Gastrocnemius medialis (tissue), 4 donors: ENCODE measurements around the gene SNX11. TPM values are rescaled to one million over a fixed set of nuclear protein-coding genes. Genes with fewer than 3 reads are reported as not detected.
"Not testable (repeated sequence)": the region's sequence is repeated elsewhere in the genome, so short reads cannot be mapped to it uniquely, and the experiment has no call there.

Experiments used
- ATAC-seq, 2 donors: fragments of 150-250 bp; one replicate each; pipeline ENCODE4 v1.9.1; 2016
- DNase-seq, 2 donors: peaks; one replicate each; pipeline ENCODE4 v3.0.0-alpha.2; 2019
- H3K27ac ChIP-seq, 4 donors: fragments of 200-600 bp; sonication (generic); 1 replicate in 1 of 4; 2 replicates in 3 of 4; pipeline ENCODE4 v1.5.1; 2016 to 2018; ENCODE audit warnings: mild to moderate bottlenecking in 2 of 4, moderate library complexity in 1 of 4
- H3K27me3 ChIP-seq, 3 donors: fragments of 200-600 bp; sonication (generic) in 2 of 3; 1 replicate in 1 of 3; 2 replicates in 2 of 3; pipeline versions ENCODE4 v1.5.1 to v1.6.0; 2016 to 2019; ENCODE audit warnings: mild to moderate bottlenecking in 1 of 3, moderate library complexity in 1 of 3
- H3K36me3 ChIP-seq, 2 donors: fragments of 200-600 bp; sonication (generic) in 1 of 2; one replicate each; pipeline ENCODE4 v1.5.1; 2017 to 2018
- H3K4me1 ChIP-seq, 2 donors: fragments of 200-600 bp; sonication (generic) in 1 of 2; one replicate each; pipeline ENCODE4 v1.5.1; 2016 to 2017; ENCODE audit warnings: mild to moderate bottlenecking in 2 of 2
- H3K4me3 ChIP-seq, 4 donors: fragments of 200-600 bp; sonication (generic) in 3 of 4; 1 replicate in 1 of 4; 2 replicates in 3 of 4; pipeline ENCODE4 v1.5.1; 2016 to 2019; ENCODE audit warnings: mild to moderate bottlenecking in 2 of 4
- H3K9me3 ChIP-seq, 3 donors: fragments of 200-600 bp; sonication (generic) in 2 of 3; 1 replicate in 1 of 3; 2 replicates in 2 of 3; pipeline ENCODE4 v1.5.1; 2016 to 2019
- POLR2A ChIP-seq, 2 donors: fragments of 450-650 bp; IDR thresholded peaks; one replicate each; pipeline ENCODE4 v1.6.1; 2017; ENCODE audit warnings: antibody characterized with exemption in 2 of 2, mild to moderate bottlenecking in 2 of 2, moderate library complexity in 2 of 2
- in situ Hi-C, 4 donors: fragments of 200-750 bp; cut with MboI; loops; one replicate each; pipeline versions ENCODE4 v1.15.0 to v1.8.0; 2017; ENCODE audit warnings: low sequenced_read_pairs in 4 of 4
- intact Hi-C: fragments of 100-400 bp; cut with DNase I; formaldehyde crosslinking; loops from one replicate; pipeline ENCODE4 v1.15.1; 2023; ENCODE audit warnings: low total_unique reads
- total RNA-seq, 4 donors: library from RNA; depleted of rRNA; stranded (reverse); fragments of >200 nt; gene quantifications; one replicate each; pipeline versions ENCODE4 v1.1.0 to v1.2.3, GENCODE V29; 2016
- TF ChIP-seq, protein P1 (sequence below), 5 experiments: fragments of 450-650 bp in 3 of 5; fragments of 200-600 bp in 2 of 5; sonication (generic) in 2 of 5; IDR thresholded peaks in 4 of 5; conservative IDR thresholded peaks in 1 of 5; 1 replicate in 4 of 5; 2 replicates in 1 of 5; pipeline ENCODE4 v1.5.1; 2016 to 2019; ENCODE audit warnings: antibody characterized with exemption in 5 of 5, mild to moderate bottlenecking in 3 of 5, moderate library complexity in 3 of 5

SNX11 gene
- total RNA-seq, 4 donors from 2014 or later, result 7.3 to 16.3 (median 9.6) TPM

GRCh38 chr17:48067245-48067644, 40.3 kb upstream of the SNX11 start:
- Histone ChIP-seq H3K27ac (peak overlapping the region; percentile 96 to 99 (median 97)), H3K4me1 (peaks cover 47 to 53% of the 10 kb centered on the region in 2 donors)

GRCh38 chr17:48067808-48068207, 39.8 kb upstream of the SNX11 start:
- peaks cover 47 to 50% of the 10 kb centered on the region in 2 donors for H3K4me1 ChIP-seq
- intact Hi-C loops, H3K4me3 ChIP-seq, ATAC-seq, in situ Hi-C loops, H3K9me3 ChIP-seq, DNase-seq, H3K27me3 ChIP-seq: not testable (repeated sequence)
- peaks cover 0 to 27% of the 10 kb centered on the region in 2 donors for H3K36me3 ChIP-seq
- peak overlapping the region; percentile 96 to 99 (median 97) for H3K27ac ChIP-seq

More at GRCh38 chr17:48067245-48067644, 40.3 kb upstream of the SNX11 start:
- Histone ChIP-seq H3K36me3 (peaks cover 0 to 33% of the 10 kb centered on the region in 2 donors), H3K27me3 (no peaks in the 10 kb centered on the region), H3K4me3 (no peak overlapping the region), H3K9me3 (no peaks in the 10 kb centered on the region)
- in situ Hi-C loops (no loop called here), intact Hi-C loops (no loop called here)
- no peak for DNase-seq
- TF ChIP-seq, protein P1, sequence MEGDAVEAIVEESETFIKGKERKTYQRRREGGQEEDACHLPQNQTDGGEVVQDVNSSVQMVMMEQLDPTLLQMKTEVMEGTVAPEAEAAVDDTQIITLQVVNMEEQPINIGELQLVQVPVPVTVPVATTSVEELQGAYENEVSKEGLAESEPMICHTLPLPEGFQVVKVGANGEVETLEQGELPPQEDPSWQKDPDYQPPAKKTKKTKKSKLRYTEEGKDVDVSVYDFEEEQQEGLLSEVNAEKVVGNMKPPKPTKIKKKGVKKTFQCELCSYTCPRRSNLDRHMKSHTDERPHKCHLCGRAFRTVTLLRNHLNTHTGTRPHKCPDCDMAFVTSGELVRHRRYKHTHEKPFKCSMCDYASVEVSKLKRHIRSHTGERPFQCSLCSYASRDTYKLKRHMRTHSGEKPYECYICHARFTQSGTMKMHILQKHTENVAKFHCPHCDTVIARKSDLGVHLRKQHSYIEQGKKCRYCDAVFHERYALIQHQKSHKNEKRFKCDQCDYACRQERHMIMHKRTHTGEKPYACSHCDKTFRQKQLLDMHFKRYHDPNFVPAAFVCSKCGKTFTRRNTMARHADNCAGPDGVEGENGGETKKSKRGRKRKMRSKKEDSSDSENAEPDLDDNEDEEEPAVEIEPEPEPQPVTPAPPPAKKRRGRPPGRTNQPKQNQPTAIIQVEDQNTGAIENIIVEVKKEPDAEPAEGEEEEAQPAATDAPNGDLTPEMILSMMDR (IDR thresholded peaks at IDR 0.05 in 4 of 5, conservative IDR thresholded peaks at IDR 0.05 in 1 of 5), result no peak
- TF ChIP-seq POLR2A (IDR thresholded peaks at IDR 0.05), result no peak
- ATAC-seq, result no peak

DNA sequence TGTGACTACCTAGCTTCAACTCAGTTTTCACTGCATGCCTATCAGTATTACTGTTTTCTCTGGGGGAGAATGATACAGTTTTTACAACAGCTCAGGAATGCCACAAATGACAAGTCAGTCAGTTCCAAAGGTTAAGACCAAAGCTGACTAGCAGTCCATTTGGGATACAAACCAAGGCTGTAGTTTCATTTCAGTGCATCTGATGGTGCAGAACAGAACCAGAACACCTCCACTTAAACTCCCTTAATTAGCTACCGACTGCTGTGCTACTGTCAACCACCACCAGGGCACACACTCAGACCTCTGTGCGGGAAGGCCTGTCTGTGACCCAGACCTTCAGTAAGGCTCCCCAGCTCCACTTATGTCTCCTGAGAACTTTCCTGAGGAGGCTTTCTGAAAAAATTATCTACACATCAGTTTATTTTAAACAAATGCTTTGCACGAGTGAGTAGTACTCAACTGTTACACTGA, 39.0 kb upstream of the SNX11 start:
- Histone ChIP-seq H3K4me1 (peaks cover 42 to 44% of the 10 kb centered on the region in 2 donors), H3K36me3 (peaks cover 0 to 21% of the 10 kb centered on the region in 2 donors), H3K4me3 (no peak overlapping the region), H3K27me3 (no peaks in the 10 kb centered on the region), H3K9me3 (no peaks in the 10 kb centered on the region), H3K27ac (peak overlapping the region; percentile 96 to 99 (median 97))
- ATAC-seq (no peak), DNase-seq (no peak)
- in situ Hi-C loops (no loop called here), intact Hi-C loops (no loop called here)
- TF ChIP-seq, protein P1 (IDR thresholded peaks at IDR 0.05 in 4 of 5, conservative IDR thresholded peaks at IDR 0.05 in 1 of 5), result peak in 3 of 5 experiments; percentile 21 to 35 (median 32)
- TF ChIP-seq POLR2A (IDR thresholded peaks at IDR 0.05), result no peak

GRCh38 chr17:48070195-48070594, 37.4 kb upstream of the SNX11 start:
- Histone ChIP-seq H3K36me3 (peaks cover 0 to 25% of the 10 kb centered on the region in 2 donors), H3K4me1 (peaks cover 33 to 39% of the 10 kb centered on the region in 2 donors), H3K27ac (peak overlapping the region; percentile 32 to 99 (median 96)), H3K4me3 (no peak overlapping the region), H3K27me3 (no peaks in the 10 kb centered on the region), H3K9me3 (no peaks in the 10 kb centered on the region)
- intact Hi-C loops (no loop called here), in situ Hi-C loops (loop anchor here (5.0 kb wide), 2 partner anchors 38 to 43 kb away; no protein-coding TSS in a partner anchor)
- ATAC-seq (no peak), DNase-seq (no peak)
- TF ChIP-seq POLR2A (IDR thresholded peaks at IDR 0.05), result no peak
- TF ChIP-seq, protein P1 (IDR thresholded peaks at IDR 0.05 in 4 of 5, conservative IDR thresholded peaks at IDR 0.05 in 1 of 5), result no peak

- no peak for DNase-seq
- ATAC-seq, result no peak
- Histone ChIP-seq H3K4me3 (no peak overlapping the region), H3K27me3 (no peaks in the 10 kb centered on the region), H3K36me3 (peaks cover 0 to 38% of the 10 kb centered on the region in 2 donors), H3K27ac (peak overlapping the region; percentile 3 to 97 (median 22)), H3K4me1 (peaks cover 20 to 28% of the 10 kb centered on the region in 2 donors), H3K9me3 (no peaks in the 10 kb centered on the region)
- TF ChIP-seq POLR2A (IDR thresholded peaks at IDR 0.05), result no peak
- intact Hi-C loops (no loop called here), in situ Hi-C loops (loop anchor here (5.0 kb wide), 2 partner anchors 39 to 44 kb away; no protein-coding TSS in a partner anchor)
These were observed 35.9 kb upstream of the SNX11 start for GRCh38 chr17:48071654-48072053.

- DNase-seq, H3K4me3 ChIP-seq, H3K9me3 ChIP-seq, ATAC-seq, H3K27me3 ChIP-seq, intact Hi-C loops: not testable (repeated sequence)
- peak overlapping the region; percentile 68 to 97 (median 82) for H3K27ac ChIP-seq
- peaks cover 0 to 39% of the 10 kb centered on the region in 2 donors for H3K36me3 ChIP-seq
- peaks cover 11 to 18% of the 10 kb centered on the region in 2 donors for H3K4me1 ChIP-seq
- in situ Hi-C loops, result loop anchor here (5.0 kb wide), 2 partner anchors 41 to 46 kb away; no protein-coding TSS in a partner anchor
These were observed 34.8 kb upstream of the SNX11 start for GRCh38 chr17:48072811-48073210.

GRCh38 chr17:48073566-48074094, 33.9 kb upstream of the SNX11 start:
- in situ Hi-C loops, result loop anchor here (5.0 kb wide), 2 partner anchors 41 to 46 kb away; no protein-coding TSS in a partner anchor
- ATAC-seq, result peak; percentile 65 to 71
- H3K36me3 ChIP-seq, result peaks cover 0 to 32% of the 10 kb centered on the region in 2 donors

More at GRCh38 chr17:48073566-48074094, 33.9 kb upstream of the SNX11 start:
- not testable (repeated sequence) for H3K27me3 ChIP-seq, DNase-seq, H3K4me3 ChIP-seq, H3K9me3 ChIP-seq
- Histone ChIP-seq H3K4me1 (peaks cover 6 to 14% of the 10 kb centered on the region in 2 donors), H3K27ac (peak overlapping the region; percentile 68 to 97 (median 82))
- intact Hi-C loops, result loop anchor here (1.0 to 2.0 kb wide), 2 partner anchors 48 to 57 kb away; no protein-coding TSS in a partner anchor
